Measurements from ENCODE around the gene USH1G.
"Not testable (repeated sequence)": the region's sequence is repeated elsewhere in the genome, so short reads cannot be mapped to it uniquely, and the experiment has no call there.

The USH1G gene

GRCh38 chr17:74935585-74936469, 12.8 kb upstream of the USH1G start, which contains the start of gene OTOP3:
OTOP3 (plus strand) TSS chr17:74935898; CDS start chr17:74935922, 24 bp downstream.
- DNase-seq (ENCODE audit: low read depth, low spot score), result no peak

GRCh38 chr17:74935048-74935447, 12.0 kb upstream of the USH1G start:
- H3K27ac ChIP-seq, result no peak overlapping the region
- DNase-seq (ENCODE audit: low read depth, low spot score), result no peak

More at GRCh38 chr17:74935585-74936469, 12.8 kb upstream of the USH1G start, which contains the start of gene OTOP3:
- H3K27ac ChIP-seq, result no peak within 1 kb of the TSS

DNA sequence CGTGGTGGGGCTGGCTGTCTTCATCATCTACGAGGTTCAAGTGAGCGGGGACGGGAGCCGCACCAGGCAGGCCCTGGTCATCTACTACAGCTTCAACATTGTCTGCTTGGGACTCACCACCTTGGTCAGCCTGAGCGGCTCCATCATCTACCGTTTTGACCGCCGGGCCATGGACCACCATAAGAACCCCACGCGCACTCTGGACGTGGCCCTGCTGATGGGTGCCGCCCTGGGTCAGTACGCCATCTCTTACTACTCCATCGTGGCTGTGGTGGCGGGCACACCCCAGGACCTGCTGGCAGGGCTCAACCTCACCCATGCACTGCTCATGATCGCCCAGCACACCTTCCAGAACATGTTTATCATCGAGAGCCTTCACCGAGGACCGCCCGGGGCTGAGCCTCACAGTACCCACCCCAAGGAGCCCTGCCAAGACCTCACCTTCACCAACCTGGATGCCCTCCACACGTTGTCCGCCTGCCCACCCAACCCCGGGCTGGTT, 7.5 kb upstream of the USH1G start:
- DNase-seq (ENCODE audit: low read depth, low spot score), result no peak
- no peak overlapping the region for H3K27ac ChIP-seq

DNA sequence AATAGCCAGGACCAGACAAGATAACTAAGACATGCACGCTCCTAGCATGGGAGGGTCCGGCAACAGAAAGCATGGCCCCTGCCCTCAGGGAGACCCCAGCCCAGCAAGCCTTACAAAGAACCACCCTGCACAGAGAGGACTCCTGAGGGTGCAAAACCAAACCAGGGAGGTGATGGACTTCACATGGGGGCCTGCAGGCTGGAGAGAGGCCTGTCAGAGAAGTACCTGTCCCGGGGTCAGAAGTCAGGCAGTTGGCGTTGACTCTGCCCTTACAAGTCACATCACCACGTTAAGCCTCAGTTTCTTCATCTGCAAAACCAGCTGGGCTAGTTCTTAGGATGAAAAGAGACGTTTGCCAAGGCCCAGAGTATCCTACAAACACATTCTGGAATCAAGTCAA, 5.7 kb upstream of the USH1G start:
- no peak overlapping the region for H3K27ac ChIP-seq
- DNase-seq (ENCODE audit: low read depth, low spot score), result no peak

- no peak overlapping the region for H3K27ac ChIP-seq
- no peak for DNase-seq (ENCODE audit: low read depth, low spot score)
Observed at GRCh38 chr17:74925242-74925641, 2.2 kb upstream of the USH1G start.

DNA sequence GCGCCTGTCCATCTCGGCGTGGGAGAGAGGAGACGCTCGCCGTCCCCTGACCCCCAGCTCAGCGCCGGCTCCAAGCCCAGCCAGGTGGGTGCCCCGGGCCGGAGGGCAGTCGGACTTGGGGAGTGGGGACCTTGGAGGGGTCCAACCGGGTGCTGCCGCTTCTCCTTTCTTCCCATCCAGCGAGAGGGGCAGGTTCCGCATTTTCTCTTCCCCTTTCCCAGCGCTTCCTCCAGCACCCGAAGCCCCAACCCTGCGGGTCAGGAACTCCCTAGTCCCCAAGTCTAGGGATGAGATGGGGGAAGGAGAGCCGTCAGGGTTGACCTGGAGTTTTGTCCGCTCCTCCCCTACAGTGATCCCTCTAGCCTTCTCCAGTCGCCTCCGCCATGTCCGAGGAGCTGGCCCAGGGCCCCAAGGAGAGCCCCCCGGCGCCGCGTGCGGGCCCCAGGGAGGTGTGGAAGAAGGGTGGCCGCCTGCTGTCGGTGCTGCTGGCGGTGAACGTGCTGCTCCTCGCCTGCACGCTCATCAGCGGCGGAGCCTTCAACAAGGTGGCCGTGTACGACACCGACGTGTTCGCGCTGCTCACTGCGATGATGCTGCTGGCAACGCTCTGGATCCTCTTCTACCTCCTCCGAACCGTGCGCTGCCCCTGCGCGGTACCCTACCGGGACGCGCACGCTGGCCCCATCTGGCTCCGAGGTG, 1.3 kb upstream of the USH1G start, which contains the start of gene OTOP2:
OTOP2 (plus strand) TSS at position 24 of the 699 bp plus-strand sequence; CDS start at position 384, 360 bp downstream.
- no peak for DNase-seq (ENCODE audit: low read depth, low spot score)
- H3K27ac ChIP-seq, result no peak within 1 kb of the TSS

DNA sequence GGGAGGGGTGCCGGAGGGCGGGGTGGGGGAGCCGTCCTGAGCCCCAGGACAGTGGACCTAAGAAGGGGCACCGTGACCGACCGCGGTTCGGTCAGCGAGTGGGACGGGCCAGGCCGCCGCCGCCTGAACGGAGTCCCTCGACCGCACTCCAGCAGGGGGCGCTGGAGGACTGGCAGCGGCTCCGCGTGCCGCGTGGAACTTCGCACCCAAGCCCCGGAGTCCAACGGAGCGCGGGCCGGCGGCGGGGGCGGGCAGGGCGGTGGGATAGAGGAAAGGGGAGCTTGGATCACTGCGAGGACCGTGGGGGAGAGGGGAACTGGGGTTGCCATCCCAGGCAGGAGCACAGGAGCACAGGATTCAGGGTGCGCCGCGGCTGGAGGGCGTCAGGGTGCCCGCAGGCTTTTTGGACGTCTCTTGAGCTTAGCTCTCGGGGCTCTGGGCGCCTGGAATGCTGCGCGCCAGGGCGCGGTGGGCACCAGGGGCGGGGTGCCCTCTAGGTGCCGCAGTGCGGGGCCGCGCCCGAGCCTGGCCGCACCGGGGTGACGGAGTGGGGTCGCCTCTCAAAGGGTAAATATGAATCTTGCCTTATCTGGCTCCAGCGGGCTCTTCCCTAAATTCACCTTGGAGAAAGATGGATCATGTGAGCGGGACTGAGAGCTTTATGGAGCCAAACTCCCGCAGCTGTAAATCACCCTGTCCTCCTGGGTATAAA, 639 bp upstream of the USH1G start:
- H3K27ac ChIP-seq, result no peak overlapping the region
- no peak for DNase-seq (ENCODE audit: low read depth, low spot score)

GRCh38 chr17:74922172-74922571, 883 bp downstream of the USH1G start:
- no peak overlapping the region for H3K27ac ChIP-seq
- no peak for DNase-seq (ENCODE audit: low read depth, low spot score)

GRCh38 chr17:74921769-74922168, 1.3 kb downstream of the USH1G start:
- no peak for DNase-seq (ENCODE audit: low read depth, low spot score)
- H3K27ac ChIP-seq, result no peak overlapping the region

- no peak overlapping the region for H3K27ac ChIP-seq
- DNase-seq (ENCODE audit: low read depth, low spot score), result no peak
Observed at GRCh38 chr17:74921026-74921681, 1.9 kb downstream of the USH1G start.

DNA sequence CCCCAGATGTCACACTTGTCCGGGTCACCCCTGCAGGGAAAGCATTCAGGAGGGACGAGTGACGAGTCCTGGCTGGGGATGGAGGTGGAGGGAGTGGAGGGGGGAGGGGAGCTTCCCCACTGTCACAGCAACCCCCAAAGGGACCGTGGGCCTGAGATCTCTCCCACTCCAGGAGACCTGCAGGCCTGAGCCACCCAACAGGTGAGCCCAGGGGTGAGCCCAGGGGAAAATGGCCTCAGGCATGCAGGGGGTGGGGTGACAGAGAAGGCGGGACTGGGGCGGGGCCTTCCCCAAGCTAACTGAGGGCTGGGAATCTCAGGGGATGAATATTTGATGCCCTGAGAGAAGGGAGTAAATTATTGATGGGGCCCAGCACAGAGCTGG, 2.4 kb downstream of the USH1G start:
- H3K27ac ChIP-seq, result no peak overlapping the region
- no peak for DNase-seq (ENCODE audit: low read depth, low spot score)

DNA sequence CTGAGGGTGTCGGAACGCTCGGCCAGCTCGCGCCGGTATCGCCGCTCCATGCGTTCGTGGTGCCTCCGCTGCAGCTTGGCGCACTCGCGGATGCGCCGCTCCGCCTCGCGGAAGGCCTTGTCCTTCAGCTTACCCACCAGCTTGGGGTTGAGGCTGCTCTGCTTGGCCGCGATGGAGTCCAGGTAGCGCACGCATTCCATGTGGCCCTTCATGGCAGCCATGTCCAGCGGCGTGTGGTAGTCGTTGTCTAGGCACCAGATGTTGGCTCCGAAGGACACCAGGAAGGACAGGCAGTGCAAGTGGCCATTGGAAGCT, 2.8 kb downstream of the USH1G start:
- no peak for DNase-seq (ENCODE audit: low read depth, low spot score)
- no peak overlapping the region for H3K27ac ChIP-seq

DNA sequence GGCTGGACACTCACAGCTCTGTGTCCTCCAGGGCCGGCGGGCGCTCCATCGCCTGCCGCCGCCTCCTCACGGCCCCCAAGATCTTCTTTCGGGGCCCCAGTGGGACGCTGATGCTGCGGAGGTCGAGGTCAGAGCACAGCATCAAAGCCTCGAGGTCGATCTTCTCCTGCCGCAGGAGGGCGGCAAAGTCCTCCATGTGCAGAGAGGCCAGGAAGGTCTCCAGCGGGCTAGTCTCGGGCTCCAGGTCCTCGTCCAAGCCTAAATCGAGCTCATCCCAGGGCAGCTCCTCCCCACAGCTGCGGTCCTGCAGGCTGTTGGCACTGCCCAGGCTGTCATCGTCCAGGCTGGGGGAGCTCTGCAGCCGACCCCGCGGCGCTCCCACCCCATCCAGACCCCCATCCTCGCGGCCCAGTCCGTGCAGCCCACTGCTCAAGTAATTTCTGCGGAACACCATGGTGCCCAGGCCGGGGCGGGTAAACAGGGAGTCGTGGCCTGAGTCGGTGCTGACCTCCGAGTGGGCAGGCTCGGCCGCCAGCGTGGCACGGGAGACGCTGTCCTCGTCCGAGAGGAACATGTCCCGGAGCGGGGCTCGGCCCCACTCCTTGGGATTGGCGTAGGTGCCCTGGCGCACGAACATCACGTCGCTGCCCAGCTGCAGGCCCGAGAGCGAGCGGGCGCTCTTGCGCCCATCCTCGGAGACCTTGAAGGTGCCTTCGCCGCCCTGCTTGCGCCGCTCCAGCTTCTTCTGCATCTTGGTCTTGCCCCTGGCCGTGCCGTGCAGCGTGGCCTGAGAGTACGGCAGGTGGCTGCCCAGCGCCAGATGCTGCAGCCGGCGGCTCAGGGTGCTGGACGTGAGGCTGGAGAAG, 3.4 kb downstream of the USH1G start:
- no peak for DNase-seq (ENCODE audit: low read depth, low spot score)
- no peak overlapping the region for H3K27ac ChIP-seq

DNA sequence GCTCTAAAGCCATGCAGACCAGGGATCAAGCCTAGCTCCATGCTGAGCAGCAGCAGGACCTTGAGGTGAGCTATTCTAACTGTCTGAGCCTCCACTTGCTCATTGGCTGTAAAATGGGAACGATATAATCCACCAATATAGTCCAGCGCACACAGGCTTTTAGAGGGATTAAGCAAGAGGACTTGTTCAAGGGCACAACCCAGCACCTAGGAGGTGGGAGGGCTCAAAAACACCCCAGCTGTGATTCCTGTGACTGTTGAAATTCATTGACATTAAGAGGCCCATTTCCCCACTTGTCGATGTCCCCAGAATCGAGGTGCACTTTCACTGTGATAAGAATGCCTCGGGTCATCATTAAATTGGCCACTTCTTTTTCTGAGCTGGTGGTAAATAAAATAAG, 4.1 kb downstream of the USH1G start:
- DNase-seq (ENCODE audit: low read depth, low spot score), result no peak

GRCh38 chr17:74917430-74917829, 5.6 kb downstream of the USH1G start:
- H3K27ac ChIP-seq, result no peak overlapping the region
- no peak for DNase-seq (ENCODE audit: low read depth, low spot score)

More for the DNA sequence above, 4.1 kb downstream of the USH1G start:
- H3K27ac ChIP-seq, result no peak overlapping the region

DNA sequence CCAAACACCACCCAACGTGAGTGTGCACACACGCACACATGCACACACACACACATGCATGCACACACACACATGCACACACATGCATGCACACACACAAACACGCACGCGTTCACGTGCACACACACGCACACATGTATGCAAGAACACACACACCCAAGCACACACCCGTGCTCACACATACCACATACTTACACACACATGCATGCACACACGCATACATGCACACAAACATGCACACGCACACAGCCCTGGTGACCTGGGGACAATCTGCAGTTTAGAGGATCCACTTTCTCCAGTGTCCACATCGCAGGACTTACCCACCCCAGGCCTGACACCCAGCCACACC, 6.2 kb downstream of the USH1G start:
- no peak overlapping the region for H3K27ac ChIP-seq
- DNase-seq (ENCODE audit: low read depth, low spot score), result no peak

DNA sequence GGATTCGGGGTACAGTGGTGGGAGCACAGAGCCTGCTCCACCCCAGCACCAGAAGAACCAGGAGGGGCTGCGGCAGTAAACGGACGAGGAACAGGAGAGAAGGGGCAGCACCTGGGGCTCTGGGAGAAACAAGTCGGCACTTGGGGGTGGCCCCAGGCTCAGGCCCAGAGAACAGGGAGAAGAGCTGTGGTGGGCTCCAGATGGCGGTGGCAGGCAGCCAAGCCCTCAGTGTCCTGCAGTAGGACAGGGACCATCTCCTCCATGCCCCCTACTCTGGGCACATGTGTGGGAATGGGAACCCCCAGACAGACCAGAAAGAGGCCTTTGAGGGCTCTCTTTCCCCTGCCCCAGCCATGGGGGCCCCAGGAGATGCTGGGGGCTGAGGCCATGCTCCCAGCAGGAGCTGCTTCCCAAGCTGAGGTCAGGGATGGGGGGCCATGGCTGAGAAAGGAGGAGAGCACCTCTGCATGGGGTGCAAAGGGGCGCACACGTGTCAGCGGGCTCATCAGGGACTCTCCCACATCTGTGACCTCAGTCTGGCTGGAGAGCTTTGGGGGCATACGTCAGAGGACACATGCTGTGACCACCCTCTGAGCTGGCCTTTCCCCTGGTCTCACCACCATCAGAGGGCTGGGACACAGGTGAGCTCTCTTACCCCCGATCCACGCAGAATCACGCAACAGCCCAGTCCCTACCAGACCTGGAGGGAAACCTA, 6.8 kb downstream of the USH1G start:
- no peak overlapping the region for H3K27ac ChIP-seq
- DNase-seq (ENCODE audit: low read depth, low spot score), result no peak

GRCh38 chr17:74911423-74911822, 11.6 kb downstream of the USH1G start:
- H3K27ac ChIP-seq; DNase-seq (ENCODE audit: low read depth, low spot score): not testable (repeated sequence)

- DNase-seq (ENCODE audit: low read depth, low spot score); H3K27ac ChIP-seq: not testable (repeated sequence)
Observed at GRCh38 chr17:74909097-74909496, 14.0 kb downstream of the USH1G start.

Data from epithelial cell of prostate (primary cell).